GM19452 (cell line): ENCODE data around the gene OR1B1.
"Not testable (repeated sequence)": the region's sequence is repeated elsewhere in the genome, so short reads cannot be mapped to it uniquely, and the experiment has no call there.

Experiments
- ATAC-seq: cut with Tn5 transposase; IDR thresholded peaks from one replicate; pipeline ENCODE4 v1.9.1; 2021; ENCODE audit not compliant: unreplicated experiment

OR1B1 gene

GRCh38 chr9:122657527-122657926 is at the start of gene OR1B1:
Gene OR1B1, minus strand, starts transcription at chr9:122657627.
- no peak for ATAC-seq

- no peak for ATAC-seq
These were observed 38.3 kb upstream of the OR1B1 start for GRCh38 chr9:122695696-122696095.

DNA sequence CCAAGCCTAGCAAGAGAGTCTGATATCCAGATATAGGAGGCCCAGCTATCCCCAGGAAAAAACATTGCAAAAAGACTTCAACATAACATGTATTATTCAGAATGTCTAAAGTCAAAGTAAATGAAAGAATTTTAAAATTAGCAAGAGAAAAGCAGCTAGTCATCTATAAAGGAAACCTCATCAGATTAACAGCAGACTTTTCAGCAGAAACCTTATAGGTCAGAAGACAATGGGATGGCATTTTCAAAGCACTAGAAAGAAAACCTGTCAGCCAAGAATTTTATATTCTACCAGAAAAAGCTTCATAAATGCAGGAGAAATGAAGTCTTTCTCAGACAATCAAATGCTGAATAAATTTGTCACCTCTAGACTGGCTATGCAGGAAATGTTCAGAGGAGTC is 27.4 kb upstream of the OR1B1 start:
- no peak for ATAC-seq

- ATAC-seq, result no peak
These were observed 15.1 kb upstream of the OR1B1 start for GRCh38 chr9:122672481-122672880.

DNA sequence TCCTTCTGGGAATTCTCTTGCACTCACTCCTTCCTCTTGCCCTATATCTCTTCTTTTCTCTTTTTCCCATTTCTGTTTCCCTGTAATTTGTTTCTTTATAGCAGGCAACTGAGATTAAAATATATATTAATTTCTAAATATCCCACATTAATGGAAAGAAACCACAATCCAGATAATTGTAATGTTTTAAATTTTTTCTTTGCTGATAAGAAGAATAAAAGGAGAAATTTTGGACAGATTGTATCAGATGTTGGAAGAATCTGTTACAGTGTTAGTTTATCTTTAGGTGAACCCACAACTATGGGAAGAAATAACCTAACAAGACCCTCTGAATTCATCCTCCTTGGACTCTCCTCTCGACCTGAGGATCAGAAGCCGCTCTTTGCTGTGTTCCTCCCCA is 4.0 kb upstream of the OR1B1 start, which contains the start of gene OR1L1:
TSS of gene OR1L1 (plus strand) at position 301 of the 400 bp plus-strand sequence. CDS start at position 301, 0 bp downstream.
- ATAC-seq, result no peak

DNA sequence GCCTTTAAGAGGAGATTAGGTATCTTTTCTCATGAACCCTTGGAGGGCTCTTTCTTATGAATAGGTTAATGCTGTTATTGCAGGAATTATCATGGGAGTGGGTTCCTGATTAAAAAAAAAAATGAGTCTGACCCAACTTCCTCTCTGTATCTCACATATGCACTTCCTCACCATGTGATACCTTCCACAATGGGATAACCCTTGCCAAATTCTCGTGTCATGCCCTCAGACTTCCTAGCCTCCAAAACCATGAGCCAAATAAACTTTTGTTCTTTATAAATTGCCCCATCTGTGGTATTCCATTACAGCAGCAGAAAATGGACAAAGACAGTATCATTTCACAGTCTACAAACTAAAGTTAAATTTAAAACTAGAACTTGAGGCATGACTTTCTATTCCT is 1.0 kb downstream of the OR1B1 start:
- ATAC-seq, result no peak

GRCh38 chr9:122642226-122642625 is 15.2 kb downstream of the OR1B1 start:
- no peak for ATAC-seq

- no peak for ATAC-seq
These were observed 37.4 kb downstream of the OR1B1 start for GRCh38 chr9:122619996-122620395.

DNA sequence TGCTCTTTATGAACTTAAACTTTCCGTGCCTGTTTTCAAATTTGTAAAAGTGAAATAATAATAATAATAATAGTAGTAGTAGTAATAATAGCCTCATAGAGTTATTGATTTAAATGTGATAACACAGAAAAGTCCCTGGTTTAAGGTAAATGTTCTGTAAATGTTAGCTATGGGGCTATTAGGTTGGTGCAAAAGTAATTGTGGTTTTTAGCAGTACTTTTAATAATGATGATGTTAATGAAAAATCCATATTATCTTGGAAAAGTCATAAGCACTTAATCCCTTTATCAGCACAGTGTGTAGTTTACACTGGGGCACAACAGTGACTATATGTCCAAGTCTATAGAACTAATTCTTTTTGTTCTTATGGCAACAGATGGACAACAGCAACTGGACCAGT is 43.1 kb downstream of the OR1B1 start, which contains the start of gene OR1Q1:
TSS of gene OR1Q1 (plus strand) at position 377 of the 400 bp plus-strand sequence. CDS start at position 377, 0 bp downstream.
- no peak for ATAC-seq

GRCh38 chr9:122609804-122610203 is 47.6 kb downstream of the OR1B1 start:
- no peak for ATAC-seq

DNA sequence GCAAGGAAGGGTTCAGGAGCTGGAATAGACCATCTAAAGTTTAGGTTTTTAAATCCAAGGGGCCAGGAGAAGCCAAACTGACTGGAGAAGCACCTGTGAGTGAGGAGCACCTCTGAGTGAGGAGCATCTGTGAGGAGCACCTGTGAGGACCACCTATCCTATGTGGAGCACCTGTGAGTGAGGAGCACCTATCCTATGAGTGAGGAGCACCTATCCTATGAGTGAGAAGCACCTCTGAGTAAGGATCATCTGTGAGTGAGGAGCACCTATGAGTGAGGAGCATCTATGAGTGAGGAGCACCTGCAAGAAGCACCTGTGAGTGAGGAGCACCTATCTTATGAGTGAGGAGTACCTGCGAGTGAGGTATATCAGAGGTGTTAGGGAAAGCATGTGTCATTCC is 50.8 kb downstream of the OR1B1 start:
- ATAC-seq, result no peak

- ATAC-seq, result no peak
These were observed 51.7 kb downstream of the OR1B1 start for GRCh38 chr9:122605691-122606090.

GRCh38 chr9:122583284-122583683 is 74.1 kb downstream of the OR1B1 start, which contains the start of gene OR1L8:
Gene OR1L8, minus strand, starts transcription at chr9:122583384. Its CDS starts 14,907 bp downstream, at chr9:122568477.
- not testable (repeated sequence) for ATAC-seq

DNA sequence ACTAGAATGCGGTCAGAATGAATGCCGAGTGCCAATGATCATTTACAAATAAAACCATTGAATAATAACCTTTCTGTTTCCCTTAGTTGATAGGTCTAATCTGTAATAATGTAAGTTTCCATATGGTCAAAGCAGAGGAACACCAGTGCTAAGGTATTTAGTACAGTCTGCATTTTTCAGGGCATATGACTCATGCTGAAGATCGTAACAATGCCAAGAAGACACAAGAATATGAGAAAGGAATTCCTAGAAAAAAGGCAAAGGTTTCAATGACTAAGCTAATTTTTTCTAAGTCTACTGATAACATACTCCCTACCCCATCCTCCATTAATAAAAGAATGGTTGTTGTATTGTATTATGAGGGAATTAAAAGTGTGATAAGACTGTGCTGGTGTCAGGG is 77.1 kb downstream of the OR1B1 start:
- ATAC-seq, result no peak

DNA sequence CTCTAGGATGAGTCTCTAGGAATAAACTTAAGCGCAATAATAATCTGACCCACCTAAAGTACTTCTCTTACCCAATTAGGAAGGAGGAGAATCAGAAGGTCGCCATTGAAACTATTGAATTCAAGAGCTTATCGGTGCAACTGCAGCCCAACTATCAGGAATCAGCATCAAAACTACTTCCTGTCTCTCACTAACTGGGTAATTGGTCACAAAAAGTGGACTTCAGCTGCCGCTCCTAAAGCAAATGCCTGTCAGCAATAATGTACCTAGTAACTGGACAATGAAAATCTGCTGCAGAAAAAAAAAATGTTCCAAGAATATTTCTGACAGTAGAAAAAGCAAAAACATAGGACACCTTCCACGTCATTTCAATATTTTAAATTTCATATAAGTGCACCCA is 77.6 kb downstream of the OR1B1 start:
- no peak for ATAC-seq
